HS-5 (cell line): ENCODE measurements around the gene TASP1.
A peak's percentile ranks its signal among the peaks of the same experiment; 100 is the strongest.
"Not testable (repeated sequence)": the region's sequence is repeated elsewhere in the genome, so short reads cannot be mapped to it uniquely, and the experiment has no call there.

Experiments used
- DNase-seq: peaks from one replicate; pipeline ENCODE4 v3.0.0-alpha.2; 2012; ENCODE audit warnings: low read depth

TASP1 gene

GRCh38 chr20:13493143-13493542 is 145.6 kb downstream of the TASP1 start:
- DNase-seq, result no peak

GRCh38 chr20:13492001-13492481 is 146.7 kb downstream of the TASP1 start:
- DNase-seq, result peak; percentile 28

GRCh38 chr20:13487202-13487601 is 151.5 kb downstream of the TASP1 start:
- DNase-seq, result no peak

- no peak for DNase-seq
Measured at GRCh38 chr20:13486694-13487093, 152.0 kb downstream of the TASP1 start.

GRCh38 chr20:13485576-13485975 is 153.2 kb downstream of the TASP1 start:
- no peak for DNase-seq

GRCh38 chr20:13485019-13485418 is 153.7 kb downstream of the TASP1 start:
- not testable (repeated sequence) for DNase-seq

DNA sequence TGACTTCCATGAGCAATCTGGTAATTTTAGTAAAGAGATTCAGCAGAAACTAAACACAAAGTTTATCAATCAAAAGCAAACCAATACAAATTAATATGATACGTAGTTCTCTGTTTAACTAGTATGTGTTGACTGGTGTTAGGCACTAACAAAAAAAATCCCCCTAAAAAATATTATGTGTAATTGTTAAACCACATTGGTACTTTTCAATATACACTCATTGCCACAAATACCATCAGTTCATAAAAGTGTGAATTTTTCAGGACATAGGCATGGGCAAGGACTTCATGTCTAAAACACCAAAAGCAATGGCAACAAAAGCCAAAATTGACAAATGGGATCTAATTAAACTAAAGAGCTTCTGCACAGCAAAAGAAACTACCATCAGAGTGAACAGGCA is 155.3 kb downstream of the TASP1 start:
- not testable (repeated sequence) for DNase-seq

DNA sequence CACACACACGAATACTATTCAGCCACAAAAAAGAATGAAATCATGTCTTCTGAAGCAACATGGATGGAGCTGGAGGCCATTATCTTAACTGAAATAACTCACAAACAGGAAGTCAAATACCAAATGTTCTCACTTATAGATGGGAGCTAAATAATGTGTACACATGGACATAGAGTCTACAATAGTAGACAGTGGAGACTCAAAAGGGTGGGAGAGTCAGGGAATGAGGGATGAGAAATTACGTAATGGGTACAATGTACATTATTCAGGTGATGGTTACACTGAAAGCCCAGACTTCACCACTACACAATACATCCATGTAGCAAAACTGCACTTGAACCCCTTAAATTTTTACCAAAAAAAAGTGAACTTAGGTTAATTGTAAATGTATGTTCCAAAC is 160.4 kb downstream of the TASP1 start:
- no peak for DNase-seq

DNA sequence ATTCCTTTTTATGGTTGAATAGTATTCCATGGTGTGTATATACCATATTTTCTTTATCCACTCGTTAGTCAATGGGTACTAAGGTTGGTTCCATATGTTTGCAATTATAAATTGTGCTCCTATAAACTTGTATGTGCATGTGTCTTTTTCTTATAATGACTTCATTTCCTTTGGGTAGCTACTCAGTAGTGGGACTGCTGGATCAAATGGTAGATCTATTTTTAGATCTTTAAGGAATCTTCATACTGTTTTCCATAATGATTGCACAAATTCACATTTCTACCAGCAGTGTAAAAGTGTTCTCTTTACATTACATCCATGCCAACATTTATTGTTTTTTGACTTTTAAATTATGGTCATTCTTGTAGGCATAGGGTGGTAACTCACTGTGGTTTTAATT is 164.3 kb downstream of the TASP1 start:
- no peak for DNase-seq

DNA sequence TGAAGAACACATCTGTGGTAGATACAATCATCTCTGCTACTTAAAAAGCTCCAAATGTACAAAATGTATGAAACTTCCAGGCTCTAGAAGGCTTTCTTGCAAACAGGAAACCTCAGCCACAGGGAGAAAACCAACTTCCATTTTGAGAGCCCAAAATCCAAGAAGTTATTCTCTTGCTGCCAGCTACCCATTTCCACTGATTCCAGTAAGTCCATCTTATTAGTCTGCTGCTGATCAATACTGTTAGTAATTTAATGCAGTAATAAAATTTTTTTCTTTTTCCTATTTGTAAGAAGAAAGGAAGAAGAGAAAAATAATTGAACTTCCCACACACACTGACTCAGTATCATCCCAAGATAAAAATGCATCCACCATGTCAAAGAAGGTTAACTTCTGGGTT is 169.5 kb downstream of the TASP1 start:
- DNase-seq, result no peak

DNA sequence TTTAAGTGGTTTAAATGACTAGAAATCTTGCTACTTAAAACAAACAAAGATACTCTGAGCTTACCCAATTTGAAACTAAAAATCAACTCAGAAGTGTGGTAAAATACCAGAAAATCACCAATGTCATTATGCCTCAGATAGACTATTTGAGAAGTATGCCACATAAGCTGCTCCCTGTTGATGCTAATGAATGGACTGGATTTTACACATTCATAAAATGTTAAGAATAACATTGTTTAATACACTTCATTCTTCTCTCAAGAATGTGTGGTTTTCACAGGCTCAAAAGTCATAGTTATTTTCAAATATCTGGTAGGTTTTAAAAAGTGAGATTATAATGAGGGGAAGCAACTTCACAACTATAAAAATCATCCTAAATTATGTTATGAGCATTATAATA is 170.6 kb downstream of the TASP1 start:
- DNase-seq, result no peak

- DNase-seq, result no peak
Measured at GRCh38 chr20:13464702-13465101, 174.0 kb downstream of the TASP1 start.

- no peak for DNase-seq
Measured at GRCh38 chr20:13461849-13462458, 176.8 kb downstream of the TASP1 start.

DNA sequence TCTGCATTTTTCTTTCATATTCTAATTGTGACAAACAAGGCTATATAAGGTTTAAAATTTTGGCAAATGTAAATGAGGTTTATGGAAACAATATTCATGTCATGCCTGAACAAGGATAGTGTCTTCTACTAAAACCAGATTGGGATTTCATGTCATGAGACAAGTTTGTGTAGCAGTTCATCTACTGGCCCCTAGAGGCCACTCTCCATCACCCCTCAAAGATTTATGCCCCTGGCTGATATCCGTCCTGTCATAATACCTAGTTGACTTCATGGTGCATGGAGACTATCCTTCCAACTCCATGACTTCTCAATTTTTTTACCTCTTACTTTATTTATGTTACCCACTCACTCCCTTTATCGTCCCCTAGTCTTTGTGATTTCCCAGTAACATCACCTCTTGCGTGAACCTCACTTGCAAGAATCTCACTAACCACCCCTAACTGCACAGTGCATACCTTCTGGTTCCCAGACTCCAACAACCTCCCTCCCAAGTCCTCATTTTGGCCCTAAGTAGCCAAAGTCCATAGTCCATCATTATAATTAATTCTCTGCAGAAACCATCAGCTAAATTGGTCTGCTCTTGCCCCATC is 179.8 kb downstream of the TASP1 start:
- peak; percentile 9 for DNase-seq

- no peak for DNase-seq
Measured at GRCh38 chr20:13457487-13457886, 181.2 kb downstream of the TASP1 start.

- DNase-seq, result no peak
Measured at GRCh38 chr20:13455713-13456112, 183.0 kb downstream of the TASP1 start.

DNA sequence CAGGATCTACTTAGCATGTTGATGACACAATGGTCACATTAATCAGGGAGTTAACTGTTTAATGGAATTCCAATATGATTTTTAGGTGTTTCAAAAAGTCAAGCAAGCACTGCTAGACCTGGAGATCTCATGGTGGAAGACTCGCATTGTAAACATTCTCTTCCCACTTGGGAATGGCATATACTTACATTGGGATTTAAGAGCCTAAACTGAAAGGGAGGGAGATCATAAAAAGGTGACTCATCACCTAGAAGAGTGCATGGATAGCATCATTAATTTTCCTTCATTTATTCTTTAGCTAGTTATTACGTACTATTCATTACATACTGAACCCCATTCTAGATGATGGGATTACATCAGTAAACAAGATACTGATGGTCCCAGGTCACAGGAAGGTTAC is 185.4 kb downstream of the TASP1 start:
- no peak for DNase-seq

DNA sequence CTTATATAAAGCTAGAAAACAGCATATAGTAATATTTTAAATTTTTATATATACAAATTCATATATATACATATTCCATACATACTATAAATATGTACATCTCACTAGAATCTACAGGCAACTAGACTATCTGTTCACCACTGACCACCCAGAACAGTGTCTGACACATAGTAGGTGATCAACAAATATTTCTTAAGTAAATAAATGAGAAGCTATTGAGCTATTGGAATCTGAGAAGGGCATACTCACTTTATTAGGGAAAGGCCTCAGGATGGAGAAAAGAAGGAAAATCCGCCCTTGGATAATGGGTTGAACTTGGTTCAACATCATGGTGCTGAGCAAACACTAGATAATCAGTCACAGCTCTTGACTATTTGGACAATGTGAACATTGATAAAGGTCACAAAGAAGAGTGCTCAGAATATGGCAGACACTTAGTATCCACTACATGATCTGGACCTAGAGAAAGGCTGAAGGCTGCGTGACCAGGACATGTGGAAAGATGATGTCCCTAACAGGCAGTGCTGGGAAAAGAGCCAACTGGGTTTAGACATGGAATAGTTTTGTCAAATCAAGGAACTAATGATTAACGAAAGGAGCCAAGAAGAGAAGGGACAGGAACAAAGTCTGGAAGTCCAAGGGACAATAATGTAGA is 186.1 kb downstream of the TASP1 start:
- DNase-seq, result no peak

DNA sequence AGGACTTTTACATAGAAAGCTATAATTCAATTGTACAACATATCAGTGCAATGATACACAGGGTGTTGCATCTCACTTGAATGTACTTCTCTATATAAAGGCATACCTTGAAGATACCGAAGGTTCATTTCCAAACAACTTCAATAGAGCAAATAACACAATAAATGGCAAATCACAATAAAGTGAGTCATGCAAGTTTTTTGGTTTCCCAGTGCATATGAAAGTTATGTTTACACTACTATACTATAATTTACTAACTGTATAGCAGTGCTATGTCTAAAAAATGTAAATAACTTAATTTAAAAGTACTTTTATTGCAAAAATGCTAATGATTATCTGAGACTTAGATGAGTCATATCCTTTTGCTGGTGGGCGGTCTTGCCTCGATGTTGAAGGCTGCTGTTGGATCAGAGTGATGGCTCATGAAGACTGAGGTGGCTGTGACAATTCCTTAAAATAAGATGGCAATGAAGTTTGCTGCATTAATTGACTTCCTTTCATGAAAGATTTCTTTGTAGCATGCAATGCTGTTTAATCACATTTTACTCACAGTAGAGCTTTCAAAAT is 188.8 kb downstream of the TASP1 start:
- no peak for DNase-seq

- DNase-seq, result no peak
Measured at GRCh38 chr20:13447385-13448180, 191.1 kb downstream of the TASP1 start.

- no peak for DNase-seq
Measured at GRCh38 chr20:13443690-13444089, 195.0 kb downstream of the TASP1 start.

- DNase-seq, result no peak
Measured at GRCh38 chr20:13442986-13443385, 195.7 kb downstream of the TASP1 start.
